ENCODE data around the gene FAM193A.
"Not testable (repeated sequence)": the region's sequence is repeated elsewhere in the genome, so short reads cannot be mapped to it uniquely, and the experiment has no call there.

The FAM193A gene

GRCh38 chr4:2572866-2573265 is 36.4 kb downstream of the FAM193A start:
- no peak for DNase-seq
- no peak for TF ChIP-seq POLR2A (IDR thresholded peaks at IDR 0.05; ENCODE audit: low read length)
- no peak for TF ChIP-seq GATA1 (IDR thresholded peaks at IDR 0.05; ENCODE audit: low read depth, low read length)

GRCh38 chr4:2574009-2574408 is 37.6 kb downstream of the FAM193A start:
- DNase-seq, result no peak
- TF ChIP-seq POLR2A (IDR thresholded peaks at IDR 0.05; ENCODE audit: low read length) (no peak), GATA1 (IDR thresholded peaks at IDR 0.05; ENCODE audit: low read depth, low read length) (no peak)

- DNase-seq, result no peak
- TF ChIP-seq GATA1 (IDR thresholded peaks at IDR 0.05; ENCODE audit: low read depth, low read length) (no peak), POLR2A (IDR thresholded peaks at IDR 0.05; ENCODE audit: low read length) (no peak)
Measured at GRCh38 chr4:2574863-2575262, 38.4 kb downstream of the FAM193A start.

GRCh38 chr4:2576290-2576689 is 39.8 kb downstream of the FAM193A start:
- no peak for DNase-seq
- TF ChIP-seq POLR2A (IDR thresholded peaks at IDR 0.05; ENCODE audit: low read length) (no peak), GATA1 (IDR thresholded peaks at IDR 0.05; ENCODE audit: low read depth, low read length) (no peak)

GRCh38 chr4:2578106-2578505 is 41.7 kb downstream of the FAM193A start:
- TF ChIP-seq POLR2A (IDR thresholded peaks at IDR 0.05; ENCODE audit: low read length) (no peak), GATA1 (IDR thresholded peaks at IDR 0.05; ENCODE audit: low read depth, low read length) (no peak)
- no peak for DNase-seq

GRCh38 chr4:2579910-2580309 is 43.5 kb downstream of the FAM193A start:
- TF ChIP-seq GATA1 (IDR thresholded peaks at IDR 0.05; ENCODE audit: low read depth, low read length) (no peak), POLR2A (IDR thresholded peaks at IDR 0.05; ENCODE audit: low read length) (no peak)
- no peak for DNase-seq

- DNase-seq, result no peak
- TF ChIP-seq POLR2A (IDR thresholded peaks at IDR 0.05; ENCODE audit: low read length), result no peak
Measured at GRCh38 chr4:2583092-2583491, 46.6 kb downstream of the FAM193A start.

- TF ChIP-seq GATA1 (IDR thresholded peaks at IDR 0.05; ENCODE audit: low read depth, low read length) (no peak), POLR2A (IDR thresholded peaks at IDR 0.05; ENCODE audit: low read length) (no peak)
- DNase-seq, result no peak
Measured at GRCh38 chr4:2583517-2583916, 47.1 kb downstream of the FAM193A start.

GRCh38 chr4:2586502-2586901 is 50.1 kb downstream of the FAM193A start:
- TF ChIP-seq POLR2A (IDR thresholded peaks at IDR 0.05; ENCODE audit: low read length), result no peak
- no peak for TF ChIP-seq GATA1 (IDR thresholded peaks at IDR 0.05; ENCODE audit: low read depth, low read length)

GRCh38 chr4:2587213-2587823 is 50.9 kb downstream of the FAM193A start:
- DNase-seq, result no peak
- TF ChIP-seq GATA1 (IDR thresholded peaks at IDR 0.05; ENCODE audit: low read depth, low read length) (no peak), POLR2A (IDR thresholded peaks at IDR 0.05; ENCODE audit: low read length) (no peak)

More at GRCh38 chr4:2586502-2586901, 50.1 kb downstream of the FAM193A start:
- DNase-seq, result no peak

GRCh38 chr4:2588259-2588658 is 51.8 kb downstream of the FAM193A start:
- no peak for TF ChIP-seq POLR2A (IDR thresholded peaks at IDR 0.05; ENCODE audit: low read length)
- no peak for TF ChIP-seq GATA1 (IDR thresholded peaks at IDR 0.05; ENCODE audit: low read depth, low read length)
- no peak for DNase-seq

GRCh38 chr4:2591189-2591588 is 54.7 kb downstream of the FAM193A start:
- TF ChIP-seq POLR2A (IDR thresholded peaks at IDR 0.05; ENCODE audit: low read length) (no peak), GATA1 (IDR thresholded peaks at IDR 0.05; ENCODE audit: low read depth, low read length) (no peak)
- DNase-seq, result peak; percentile 49 to 53

- not testable (repeated sequence) for DNase-seq
Measured at GRCh38 chr4:2592014-2592413, 55.6 kb downstream of the FAM193A start.

- DNase-seq, result no peak
- TF ChIP-seq POLR2A (IDR thresholded peaks at IDR 0.05; ENCODE audit: low read length) (no peak), GATA1 (IDR thresholded peaks at IDR 0.05; ENCODE audit: low read depth, low read length) (no peak)
Measured at GRCh38 chr4:2592572-2592971, 56.1 kb downstream of the FAM193A start.

- DNase-seq, result no peak
- TF ChIP-seq POLR2A (IDR thresholded peaks at IDR 0.05; ENCODE audit: low read length), result no peak
- no peak for TF ChIP-seq GATA1 (IDR thresholded peaks at IDR 0.05; ENCODE audit: low read depth, low read length)
Measured at GRCh38 chr4:2593003-2593402, 56.6 kb downstream of the FAM193A start.

GRCh38 chr4:2595436-2595835 is 59.0 kb downstream of the FAM193A start:
- no peak for TF ChIP-seq POLR2A (IDR thresholded peaks at IDR 0.05; ENCODE audit: low read length)
- no peak for TF ChIP-seq GATA1 (IDR thresholded peaks at IDR 0.05; ENCODE audit: low read depth, low read length)
- peak; percentile 53 to 68 for DNase-seq

Measured in erythroblast (primary cell).